ENCODE results near the gene RMP24.

RMP24 gene

DNA sequence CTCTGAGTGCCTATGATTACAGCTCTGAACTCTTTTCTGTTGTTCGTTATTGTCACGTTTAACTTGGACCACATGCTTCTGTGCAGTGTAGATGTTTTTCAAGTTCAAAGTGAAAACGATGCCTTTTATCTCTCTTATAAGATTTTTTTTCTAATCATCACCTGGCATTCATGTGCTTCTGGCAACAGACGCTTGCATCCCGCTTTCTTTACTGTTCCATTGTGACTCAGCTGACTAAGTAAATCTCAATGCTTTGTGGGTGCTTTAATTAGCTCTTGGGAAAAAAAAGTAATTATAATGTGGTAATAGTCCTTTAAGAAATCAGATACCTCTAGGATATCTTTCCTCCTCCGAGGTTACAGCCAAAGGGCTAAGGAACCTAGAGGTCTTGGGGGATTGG, 31.2 kb upstream of the RMP24 start:
- Histone ChIP-seq H3K4me3 (no peak overlapping the region), H3K4me1 (ENCODE audit: low read depth) (no peaks in the 10 kb centered on the region), H3K9me3 (no peaks in the 10 kb centered on the region), H3K36me3 (ENCODE audit: low read depth) (no peaks in the 10 kb centered on the region)
- DNase-seq (no peak), ATAC-seq (no peak)
- intact Hi-C loops (cut with DNase I, micrococcal nuclease): no loop called here
- no peak for TF ChIP-seq CTCF (IDR thresholded peaks at IDR 0.05)

DNA sequence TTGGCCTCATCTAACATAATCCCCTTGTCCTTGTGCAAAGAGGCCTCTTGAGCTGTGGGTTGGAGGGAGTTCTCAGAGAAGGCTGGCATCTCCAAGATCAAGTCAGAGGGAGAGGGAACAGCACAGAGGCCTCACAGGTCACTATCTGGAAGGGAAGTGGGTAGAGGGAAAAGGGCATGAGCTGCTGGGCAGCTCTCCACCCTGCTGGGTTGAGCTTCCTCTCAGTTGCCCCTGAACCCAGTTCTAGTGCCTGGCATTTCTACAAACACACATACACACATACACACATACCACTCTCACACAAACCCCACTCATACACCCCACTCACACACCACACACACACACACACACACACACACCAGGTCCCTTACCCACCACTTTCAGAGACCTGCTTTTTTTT, 30.3 kb upstream of the RMP24 start:
- no peaks in the 10 kb centered on the region for H3K36me3 ChIP-seq (ENCODE audit: low read depth)
- ATAC-seq (no peak), DNase-seq (no peak)
- intact Hi-C loops (cut with DNase I, micrococcal nuclease): no loop called here
- H3K9me3 ChIP-seq: no peaks in the 10 kb centered on the region
- no peak for TF ChIP-seq CTCF (IDR thresholded peaks at IDR 0.05)
- no peaks in the 10 kb centered on the region for H3K4me1 ChIP-seq (ENCODE audit: low read depth)
- H3K4me3 ChIP-seq: no peak overlapping the region

GRCh38 chr18:35942661-35943060, 29.8 kb upstream of the RMP24 start:
- Histone ChIP-seq H3K36me3 (ENCODE audit: low read depth) (no peaks in the 10 kb centered on the region), H3K9me3 (no peaks in the 10 kb centered on the region), H3K4me1 (ENCODE audit: low read depth) (no peaks in the 10 kb centered on the region), H3K4me3 (no peak overlapping the region)
- DNase-seq: no peak
- TF ChIP-seq CTCF (IDR thresholded peaks at IDR 0.05): no peak
- intact Hi-C loops (cut with DNase I, micrococcal nuclease): no loop called here
- no peak for ATAC-seq

DNA sequence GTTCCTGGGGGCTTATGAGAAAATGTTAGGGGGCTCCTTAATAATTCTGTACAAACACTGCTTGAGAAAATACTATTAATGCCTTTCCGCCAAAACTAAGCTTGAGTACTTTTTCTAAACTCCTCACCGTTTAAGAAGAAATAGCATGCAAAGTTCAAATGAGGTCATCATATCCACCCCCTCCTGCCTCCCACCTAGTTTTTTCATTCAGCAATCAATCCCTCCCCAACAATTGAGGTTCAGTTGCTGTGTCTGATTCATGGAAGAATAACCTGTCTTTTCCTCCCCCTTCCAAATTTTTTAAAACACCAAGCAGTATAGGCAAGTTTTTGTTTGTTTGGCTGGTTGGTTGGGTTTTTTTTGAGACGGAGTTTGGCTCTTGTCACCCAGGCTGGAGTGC, 24.4 kb upstream of the RMP24 start:
- intact Hi-C loops (cut with DNase I, micrococcal nuclease): no loop called here
- Histone ChIP-seq H3K9me3 (no peaks in the 10 kb centered on the region), H3K4me3 (no peak overlapping the region), H3K36me3 (ENCODE audit: low read depth) (no peaks in the 10 kb centered on the region), H3K4me1 (ENCODE audit: low read depth) (no peaks in the 10 kb centered on the region)
- ATAC-seq (no peak), DNase-seq (no peak)
- TF ChIP-seq CTCF (IDR thresholded peaks at IDR 0.05): no peak

GRCh38 chr18:35949090-35949489, 23.4 kb upstream of the RMP24 start:
- H3K9me3 ChIP-seq: no peaks in the 10 kb centered on the region
- ATAC-seq (no peak), DNase-seq (no peak)
- intact Hi-C loops (cut with DNase I, micrococcal nuclease): no loop called here
- H3K36me3 ChIP-seq (ENCODE audit: low read depth): no peaks in the 10 kb centered on the region
- H3K4me1 ChIP-seq (ENCODE audit: low read depth): no peaks in the 10 kb centered on the region
- TF ChIP-seq CTCF (IDR thresholded peaks at IDR 0.05): no peak
- no peak overlapping the region for H3K4me3 ChIP-seq
